Measurements from ENCODE around the gene NAPEPLD. TPM values are rescaled to one million over a fixed set of nuclear protein-coding genes. Genes with fewer than 3 reads are reported as not detected.
"Not testable (repeated sequence)": the region's sequence is repeated elsewhere in the genome, so short reads cannot be mapped to it uniquely, and the experiment has no call there.

The NAPEPLD gene
- polyA plus RNA-seq, 1 donor from 2014 or later: 8.8 TPM

- H3K9ac ChIP-seq (ENCODE audit: low read length); H2AFZ ChIP-seq (ENCODE audit: low read depth, low read length); H3K4me2 ChIP-seq (ENCODE audit: low read length); H3F3A ChIP-seq (ENCODE audit: insufficient read depth, low read length, poor library complexity, severe bottlenecking); H3K27ac ChIP-seq (ENCODE audit: low read length); H3K79me2 ChIP-seq (replicated peaks; ENCODE audit: insufficient read depth, low read length); H4K20me1 ChIP-seq (ENCODE audit: insufficient read depth); H3K9me3 ChIP-seq (ENCODE audit: low read length); H3K4me3 ChIP-seq (ENCODE audit: low read length); H3K36me3 ChIP-seq (ENCODE audit: insufficient read depth, low read length); H3K27me3 ChIP-seq (ENCODE audit: insufficient read depth, low read depth, low read length); H3K9me2 ChIP-seq (ENCODE audit: insufficient read depth, low read length): not testable (repeated sequence)
Observed at GRCh38 chr7:103171695-103172414, 23.0 kb upstream of the NAPEPLD start.

DNA sequence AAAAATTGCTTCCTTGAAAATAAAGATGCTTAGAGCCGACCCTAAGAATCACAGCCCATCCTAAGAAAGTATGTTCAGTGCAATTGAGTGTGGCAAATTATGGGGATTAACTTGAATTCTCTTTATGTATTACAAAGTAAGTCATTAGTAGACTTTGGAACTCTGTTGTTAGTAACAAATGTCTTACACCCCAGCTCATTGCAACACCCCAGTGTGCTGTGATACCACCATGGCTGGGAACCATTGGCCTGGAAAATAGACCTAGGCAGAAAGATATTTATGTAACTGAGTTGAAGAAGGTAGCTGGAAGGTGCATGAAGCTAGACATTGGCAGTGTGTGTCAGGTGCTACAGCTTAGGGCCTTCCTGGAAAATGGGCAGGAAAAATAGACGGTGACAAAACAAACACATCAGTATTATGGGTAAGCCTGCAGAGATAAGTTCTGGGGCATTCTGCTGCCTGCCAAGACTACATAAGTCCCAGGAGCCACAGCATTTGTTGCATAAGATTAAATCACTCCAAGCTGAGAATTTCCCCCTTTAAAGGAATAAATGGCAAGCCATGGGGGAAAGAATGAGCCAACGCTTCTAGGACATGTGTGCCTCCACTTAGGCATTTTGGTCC lies 18.1 kb upstream of the NAPEPLD start:
- H3K79me2 ChIP-seq (replicated peaks; ENCODE audit: insufficient read depth, low read length); H4K20me1 ChIP-seq (ENCODE audit: insufficient read depth); H2AFZ ChIP-seq (ENCODE audit: low read depth, low read length); H3K27me3 ChIP-seq (ENCODE audit: insufficient read depth, low read depth, low read length); H3F3A ChIP-seq (ENCODE audit: insufficient read depth, low read length, poor library complexity, severe bottlenecking); H3K9ac ChIP-seq (ENCODE audit: low read length); H3K9me3 ChIP-seq (ENCODE audit: low read length); H3K27ac ChIP-seq (ENCODE audit: low read length); H3K4me2 ChIP-seq (ENCODE audit: low read length); H3K9me2 ChIP-seq (ENCODE audit: insufficient read depth, low read length); H3K36me3 ChIP-seq (ENCODE audit: insufficient read depth, low read length); H3K4me3 ChIP-seq (ENCODE audit: low read length): not testable (repeated sequence)

- H3K9ac ChIP-seq (ENCODE audit: low read length); H2AFZ ChIP-seq (ENCODE audit: low read depth, low read length); H3K79me2 ChIP-seq (replicated peaks; ENCODE audit: insufficient read depth, low read length); H3F3A ChIP-seq (ENCODE audit: insufficient read depth, low read length, poor library complexity, severe bottlenecking); H3K27ac ChIP-seq (ENCODE audit: low read length); H3K36me3 ChIP-seq (ENCODE audit: insufficient read depth, low read length); H3K4me3 ChIP-seq (ENCODE audit: low read length); H3K9me2 ChIP-seq (ENCODE audit: insufficient read depth, low read length); H3K4me2 ChIP-seq (ENCODE audit: low read length); H3K27me3 ChIP-seq (ENCODE audit: insufficient read depth, low read depth, low read length); H3K9me3 ChIP-seq (ENCODE audit: low read length); H4K20me1 ChIP-seq (ENCODE audit: insufficient read depth): not testable (repeated sequence)
Observed at GRCh38 chr7:103163087-103163825, 14.4 kb upstream of the NAPEPLD start.

- H2AFZ ChIP-seq (ENCODE audit: low read depth, low read length); H3K9me3 ChIP-seq (ENCODE audit: low read length); H3K4me2 ChIP-seq (ENCODE audit: low read length); H4K20me1 ChIP-seq (ENCODE audit: insufficient read depth); H3K27ac ChIP-seq (ENCODE audit: low read length); H3K9me2 ChIP-seq (ENCODE audit: insufficient read depth, low read length); H3K9ac ChIP-seq (ENCODE audit: low read length); H3K36me3 ChIP-seq (ENCODE audit: insufficient read depth, low read length); H3K4me3 ChIP-seq (ENCODE audit: low read length); H3F3A ChIP-seq (ENCODE audit: insufficient read depth, low read length, poor library complexity, severe bottlenecking); H3K27me3 ChIP-seq (ENCODE audit: insufficient read depth, low read depth, low read length); H3K79me2 ChIP-seq (replicated peaks; ENCODE audit: insufficient read depth, low read length): not testable (repeated sequence)
Observed at GRCh38 chr7:103162641-103163040, 13.7 kb upstream of the NAPEPLD start.

DNA sequence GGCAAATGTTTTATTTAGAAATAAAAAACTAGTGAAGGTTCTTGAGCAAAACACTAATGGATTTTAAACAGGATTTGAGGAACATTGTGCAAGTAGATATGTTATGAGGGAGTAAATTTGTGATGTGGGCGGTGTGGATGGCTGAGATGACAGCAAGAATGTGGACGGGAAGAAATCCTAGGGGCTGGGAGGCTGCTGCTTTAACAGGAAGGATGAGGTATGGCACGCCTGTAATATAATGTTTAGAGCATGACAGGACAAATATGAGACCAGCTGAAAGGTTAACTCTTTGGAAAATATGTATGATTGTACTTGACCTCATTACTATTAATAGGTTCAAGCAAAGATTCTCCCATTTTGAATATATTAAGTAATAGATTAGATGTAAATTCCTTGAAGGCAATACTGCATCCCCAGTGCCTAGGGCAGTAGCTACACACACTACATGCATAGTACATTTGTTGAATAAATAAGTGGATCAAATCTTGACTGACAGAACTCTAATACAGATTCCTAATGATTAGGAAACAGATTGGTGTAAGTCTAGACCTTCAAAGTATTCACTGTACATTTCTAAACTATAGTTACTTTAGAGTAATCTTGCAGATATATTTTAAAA lies 13.2 kb upstream of the NAPEPLD start:
- not testable (repeated sequence) for H3K9me3 ChIP-seq (ENCODE audit: low read length); H3K79me2 ChIP-seq (replicated peaks; ENCODE audit: insufficient read depth, low read length); H3K9me2 ChIP-seq (ENCODE audit: insufficient read depth, low read length); H3K36me3 ChIP-seq (ENCODE audit: insufficient read depth, low read length); H3K27me3 ChIP-seq (ENCODE audit: insufficient read depth, low read depth, low read length); H4K20me1 ChIP-seq (ENCODE audit: insufficient read depth); H3K9ac ChIP-seq (ENCODE audit: low read length); H2AFZ ChIP-seq (ENCODE audit: low read depth, low read length); H3K4me3 ChIP-seq (ENCODE audit: low read length); H3F3A ChIP-seq (ENCODE audit: insufficient read depth, low read length, poor library complexity, severe bottlenecking); H3K4me2 ChIP-seq (ENCODE audit: low read length); H3K27ac ChIP-seq (ENCODE audit: low read length)

GRCh38 chr7:103159072-103159471 lies 10.2 kb upstream of the NAPEPLD start:
- not testable (repeated sequence) for H3K27me3 ChIP-seq (ENCODE audit: insufficient read depth, low read depth, low read length); H3K9me2 ChIP-seq (ENCODE audit: insufficient read depth, low read length); H3K9me3 ChIP-seq (ENCODE audit: low read length); H3F3A ChIP-seq (ENCODE audit: insufficient read depth, low read length, poor library complexity, severe bottlenecking); H4K20me1 ChIP-seq (ENCODE audit: insufficient read depth); H3K27ac ChIP-seq (ENCODE audit: low read length); H3K9ac ChIP-seq (ENCODE audit: low read length); H3K79me2 ChIP-seq (replicated peaks; ENCODE audit: insufficient read depth, low read length); H3K4me3 ChIP-seq (ENCODE audit: low read length); H3K36me3 ChIP-seq (ENCODE audit: insufficient read depth, low read length); H3K4me2 ChIP-seq (ENCODE audit: low read length); H2AFZ ChIP-seq (ENCODE audit: low read depth, low read length)

GRCh38 chr7:103155331-103156024 lies 6.6 kb upstream of the NAPEPLD start:
- not testable (repeated sequence) for H3K79me2 ChIP-seq (replicated peaks; ENCODE audit: insufficient read depth, low read length); H3K4me2 ChIP-seq (ENCODE audit: low read length); H3K27me3 ChIP-seq (ENCODE audit: insufficient read depth, low read depth, low read length); H3K9me2 ChIP-seq (ENCODE audit: insufficient read depth, low read length); H4K20me1 ChIP-seq (ENCODE audit: insufficient read depth); H3K4me3 ChIP-seq (ENCODE audit: low read length); H3K27ac ChIP-seq (ENCODE audit: low read length); H2AFZ ChIP-seq (ENCODE audit: low read depth, low read length); H3F3A ChIP-seq (ENCODE audit: insufficient read depth, low read length, poor library complexity, severe bottlenecking); H3K9ac ChIP-seq (ENCODE audit: low read length); H3K36me3 ChIP-seq (ENCODE audit: insufficient read depth, low read length); H3K9me3 ChIP-seq (ENCODE audit: low read length)
